Measurements from ENCODE around the gene RPA1.

GRCh38 chr17:1930337-1930645, 100.5 kb downstream of the RPA1 start:
- TF ChIP-seq FOXK1 (CRISPR knock-in tag; IDR thresholded peaks at IDR 0.05) (no peak), MAX (CRISPR knock-in tag; IDR thresholded peaks at IDR 0.05) (no peak), ATF3 (CRISPR knock-in tag; conservative IDR thresholded peaks at IDR 0.05) (no peak), SMAD4 (CRISPR knock-in tag; IDR thresholded peaks at IDR 0.05) (no peak), CREM (CRISPR knock-in tag; IDR thresholded peaks at IDR 0.05) (no peak), TEAD4 (CRISPR knock-in tag; IDR thresholded peaks at IDR 0.05) (no peak), ZNF232 (CRISPR knock-in tag; IDR thresholded peaks at IDR 0.05) (no peak), CTCF (IDR thresholded peaks at IDR 0.05) (no peak)
- TF ChIP-seq, protein P1, sequence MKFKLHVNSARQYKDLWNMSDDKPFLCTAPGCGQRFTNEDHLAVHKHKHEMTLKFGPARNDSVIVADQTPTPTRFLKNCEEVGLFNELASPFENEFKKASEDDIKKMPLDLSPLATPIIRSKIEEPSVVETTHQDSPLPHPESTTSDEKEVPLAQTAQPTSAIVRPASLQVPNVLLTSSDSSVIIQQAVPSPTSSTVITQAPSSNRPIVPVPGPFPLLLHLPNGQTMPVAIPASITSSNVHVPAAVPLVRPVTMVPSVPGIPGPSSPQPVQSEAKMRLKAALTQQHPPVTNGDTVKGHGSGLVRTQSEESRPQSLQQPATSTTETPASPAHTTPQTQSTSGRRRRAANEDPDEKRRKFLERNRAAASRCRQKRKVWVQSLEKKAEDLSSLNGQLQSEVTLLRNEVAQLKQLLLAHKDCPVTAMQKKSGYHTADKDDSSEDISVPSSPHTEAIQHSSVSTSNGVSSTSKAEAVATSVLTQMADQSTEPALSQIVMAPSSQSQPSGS (CRISPR knock-in tag; IDR thresholded peaks at IDR 0.05; ENCODE audit: borderline replicate concordance, low read depth): no peak

Measured in WTC11 (cell line).